ENCODE data around the gene DENND6B.

DNA sequence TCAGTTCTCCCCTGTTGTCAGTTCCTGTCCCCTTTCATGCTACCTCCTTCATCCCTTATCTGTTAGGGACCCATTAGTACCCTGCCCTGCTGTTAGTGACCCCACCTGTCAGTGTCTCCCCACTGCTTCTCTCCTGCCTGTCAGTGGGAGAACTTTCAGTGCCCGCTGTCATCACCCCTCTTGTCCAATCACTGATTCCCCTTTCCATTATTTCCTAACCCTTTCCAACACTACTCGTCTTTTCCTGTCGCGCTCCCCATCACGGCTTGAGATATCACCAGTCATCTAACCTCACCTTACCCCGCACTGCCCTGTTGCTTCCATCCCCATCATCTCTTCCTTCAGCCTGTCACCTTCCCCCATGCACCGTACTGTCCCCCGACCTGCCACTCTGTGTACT lies 20.3 kb upstream of the DENND6B start:
- TF ChIP-seq, protein P1, sequence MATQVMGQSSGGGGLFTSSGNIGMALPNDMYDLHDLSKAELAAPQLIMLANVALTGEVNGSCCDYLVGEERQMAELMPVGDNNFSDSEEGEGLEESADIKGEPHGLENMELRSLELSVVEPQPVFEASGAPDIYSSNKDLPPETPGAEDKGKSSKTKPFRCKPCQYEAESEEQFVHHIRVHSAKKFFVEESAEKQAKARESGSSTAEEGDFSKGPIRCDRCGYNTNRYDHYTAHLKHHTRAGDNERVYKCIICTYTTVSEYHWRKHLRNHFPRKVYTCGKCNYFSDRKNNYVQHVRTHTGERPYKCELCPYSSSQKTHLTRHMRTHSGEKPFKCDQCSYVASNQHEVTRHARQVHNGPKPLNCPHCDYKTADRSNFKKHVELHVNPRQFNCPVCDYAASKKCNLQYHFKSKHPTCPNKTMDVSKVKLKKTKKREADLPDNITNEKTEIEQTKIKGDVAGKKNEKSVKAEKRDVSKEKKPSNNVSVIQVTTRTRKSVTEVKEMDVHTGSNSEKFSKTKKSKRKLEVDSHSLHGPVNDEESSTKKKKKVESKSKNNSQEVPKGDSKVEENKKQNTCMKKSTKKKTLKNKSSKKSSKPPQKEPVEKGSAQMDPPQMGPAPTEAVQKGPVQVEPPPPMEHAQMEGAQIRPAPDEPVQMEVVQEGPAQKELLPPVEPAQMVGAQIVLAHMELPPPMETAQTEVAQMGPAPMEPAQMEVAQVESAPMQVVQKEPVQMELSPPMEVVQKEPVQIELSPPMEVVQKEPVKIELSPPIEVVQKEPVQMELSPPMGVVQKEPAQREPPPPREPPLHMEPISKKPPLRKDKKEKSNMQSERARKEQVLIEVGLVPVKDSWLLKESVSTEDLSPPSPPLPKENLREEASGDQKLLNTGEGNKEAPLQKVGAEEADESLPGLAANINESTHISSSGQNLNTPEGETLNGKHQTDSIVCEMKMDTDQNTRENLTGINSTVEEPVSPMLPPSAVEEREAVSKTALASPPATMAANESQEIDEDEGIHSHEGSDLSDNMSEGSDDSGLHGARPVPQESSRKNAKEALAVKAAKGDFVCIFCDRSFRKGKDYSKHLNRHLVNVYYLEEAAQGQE (IDR thresholded peaks at IDR 0.05; ENCODE audit: low read depth) = no peak
- no peak for TF ChIP-seq YY1 (IDR thresholded peaks at IDR 0.05; ENCODE audit: low read depth)

Measured in Ishikawa (cell line).